Liver (tissue), 9 donors: ENCODE results near the gene SLC38A3. TPM values are rescaled to one million over a fixed set of nuclear protein-coding genes. Genes with fewer than 3 reads are reported as not detected.
A peak's percentile ranks its signal among the peaks of the same experiment; 100 is the strongest.

Experiments
- DNase-seq: peaks from one replicate; pipeline ENCODE4 v3.0.0-alpha.2; 2017; ENCODE audit warnings: low spot score
- H3K27ac ChIP-seq, 2 donors: one replicate each; pipeline ENCODE4 v1.7.0; 2013; ENCODE audit warnings: inconsistent platforms in 2 of 2, low read length in 2 of 2, control low read depth in 1 of 2, low read depth in 1 of 2, mild to moderate bottlenecking in 1 of 2
- H3K27me3 ChIP-seq, 4 donors: one replicate each; pipeline versions ENCODE4 v1.6.1 to v1.7.0; 2013; ENCODE audit warnings: low read length in 3 of 4, inconsistent platforms in 1 of 4, mild to moderate bottlenecking in 1 of 4, moderate library complexity in 1 of 4; ENCODE audit not compliant: control insufficient read depth in 4 of 4, insufficient read depth in 4 of 4
- H3K36me3 ChIP-seq, 4 donors: one replicate each; pipeline versions ENCODE4 v1.6.1 to v1.7.0; 2013; ENCODE audit warnings: low read length in 3 of 4, mild to moderate bottlenecking in 3 of 4, low read depth in 1 of 4, moderate library complexity in 1 of 4; ENCODE audit not compliant: control insufficient read depth in 4 of 4, insufficient read depth in 3 of 4
- H3K4me1 ChIP-seq, 4 donors: one replicate each; pipeline versions ENCODE4 v1.6.1 to v1.7.0; 2013; ENCODE audit warnings: low read length in 3 of 4, mild to moderate bottlenecking in 3 of 4, moderate library complexity in 1 of 4; ENCODE audit not compliant: control insufficient read depth in 4 of 4, insufficient read depth in 4 of 4
- H3K4me3 ChIP-seq, 3 donors: one replicate each; pipeline versions ENCODE4 v1.6.1 to v1.7.0; 2013; ENCODE audit warnings: low read length in 3 of 3, control low read depth in 1 of 3, low read depth in 1 of 3, mild to moderate bottlenecking in 1 of 3
- H3K9ac ChIP-seq, 2 donors: one replicate each; pipeline ENCODE4 v1.7.0; 2013; ENCODE audit warnings: low read length in 2 of 2, mild to moderate bottlenecking in 2 of 2, moderate library complexity in 2 of 2, control low read depth in 1 of 2, low read depth in 1 of 2
- H3K9me3 ChIP-seq, 4 donors: one replicate each; pipeline versions ENCODE4 v1.6.1 to v1.7.0; 2013; ENCODE audit warnings: low read length in 3 of 4; ENCODE audit not compliant: control insufficient read depth in 4 of 4
- ATF3 ChIP-seq: IDR thresholded peaks from 2 replicates; pipeline ENCODE4 v1.6.1; 2016; ENCODE audit warnings: antibody characterized with exemption
- CTCF ChIP-seq: fragments of 150-350 bp; IDR thresholded peaks from 2 replicates; pipeline ENCODE4 v1.5.1; 2017; ENCODE audit warnings: improper control_type of control experiment, low read depth, low read length; ENCODE audit not compliant: missing input control
- EGR1 ChIP-seq, 2 donors: IDR thresholded peaks; 2 replicates each; pipeline ENCODE4 v1.6.1; 2016 to 2018; ENCODE audit warnings: antibody characterized with exemption in 2 of 2, low read depth in 2 of 2
- FOXA1 ChIP-seq: IDR thresholded peaks from 2 replicates; pipeline ENCODE4 v1.6.1; 2016; ENCODE audit warnings: antibody characterized with exemption
- FOXA2 ChIP-seq: IDR thresholded peaks from 2 replicates; pipeline ENCODE4 v1.6.1; 2016; ENCODE audit warnings: antibody characterized with exemption
- GABPA ChIP-seq, 2 donors: IDR thresholded peaks in 1 of 2; conservative IDR thresholded peaks in 1 of 2; 2 replicates each; pipeline ENCODE4 v1.6.1; 2016; ENCODE audit warnings: antibody characterized with exemption in 2 of 2, mild to moderate bottlenecking in 1 of 2, moderate library complexity in 1 of 2
- HNF4A ChIP-seq, 2 donors: conservative IDR thresholded peaks; 2 replicates each; pipeline ENCODE4 v1.6.1; 2016; ENCODE audit warnings: antibody characterized with exemption in 2 of 2, mild to moderate bottlenecking in 2 of 2
- HNF4G ChIP-seq: IDR thresholded peaks from 2 replicates; pipeline ENCODE4 v1.6.1; 2016; ENCODE audit warnings: antibody characterized with exemption
- JUND ChIP-seq, 2 donors: IDR thresholded peaks; 2 replicates each; pipeline ENCODE4 v1.6.1; 2016; ENCODE audit warnings: antibody characterized with exemption in 2 of 2
- MAX ChIP-seq: IDR thresholded peaks from 2 replicates; pipeline ENCODE4 v1.6.1; 2016; ENCODE audit warnings: antibody characterized with exemption
- NR2F2 ChIP-seq: IDR thresholded peaks from 2 replicates; pipeline ENCODE4 v1.6.1; 2016; ENCODE audit warnings: antibody characterized with exemption
- RAD21 ChIP-seq, 2 donors: IDR thresholded peaks; 2 replicates each; pipeline ENCODE4 v1.6.1; 2016; ENCODE audit warnings: antibody characterized with exemption in 2 of 2, mild to moderate bottlenecking in 2 of 2
- REST ChIP-seq: IDR thresholded peaks from 2 replicates; pipeline ENCODE4 v1.6.1; 2016; ENCODE audit warnings: antibody characterized with exemption, mild to moderate bottlenecking
- RXRA ChIP-seq, 2 donors: IDR thresholded peaks; 2 replicates each; pipeline ENCODE4 v1.6.1; 2017 to 2018; ENCODE audit warnings: antibody characterized with exemption in 2 of 2, mild to moderate bottlenecking in 1 of 2
- SP1 ChIP-seq: IDR thresholded peaks from 2 replicates; pipeline ENCODE4 v1.6.1; 2018; ENCODE audit warnings: antibody characterized with exemption, mild to moderate bottlenecking
- TAF1 ChIP-seq: conservative IDR thresholded peaks from 2 replicates; pipeline ENCODE4 v1.6.1; 2016; ENCODE audit warnings: antibody characterized with exemption, mild to moderate bottlenecking
- YY1 ChIP-seq: IDR thresholded peaks from 2 replicates; pipeline ENCODE4 v1.6.1; 2016; ENCODE audit warnings: antibody characterized with exemption, mild to moderate bottlenecking
- ZBTB33 ChIP-seq: IDR thresholded peaks from 2 replicates; pipeline ENCODE4 v1.6.1; 2016; ENCODE audit warnings: antibody characterized with exemption
- WGBS: extraction: QIAGEN DNeasy Blood & Tissue Kit; methylation state at CpG from one replicate; pipeline ENCODE4 v1.1.7; 2013; 5-methylcytosine and 5-hydroxymethylcytosine counted together
- polyA plus RNA-seq, 2 donors: library from polyadenylated mRNA; stranded (reverse) in 1 of 2; unstranded in 1 of 2; fragments of 200-250 nt in 1 of 2; fragments of >200 nt in 1 of 2; fragmentation: Nextera tagmentation in 1 of 2; extraction: Ambion mirVana in 1 of 2; gene quantifications; one replicate each; pipeline versions ENCODE4 v1.2.1 to v1.2.3, GENCODE V29; 2013 to 2015
- total RNA-seq, 2 donors: library from RNA; depleted of rRNA; stranded (reverse); fragments of >200 nt; gene quantifications; one replicate each; pipeline ENCODE4 v1.2.3, GENCODE V29; 2014
- donor health status: healthy.
- donor health status: healthy.
- donor health status: healthy.
- donor health status: healthy.
- donor health status: healthy.

The SLC38A3 gene
- total and polyA plus RNA-seq, 4 donors, result 98.1 to 180 (median 140) TPM

- DNase-seq, result no peak
- no peak for TF ChIP-seq ZBTB33
- TF ChIP-seq FOXA2, result no peak
- peak; percentile 38 for TF ChIP-seq NR2F2
- TF ChIP-seq TAF1, result no peak
- Histone ChIP-seq H3K4me3 (no peak overlapping the region), H3K4me1 (peaks cover 7 to 29% (median 20%) of the 10 kb centered on the region in 4 donors), H3K27me3 (no peaks in the 10 kb centered on the region), H3K36me3 (no peaks in the 10 kb centered on the region), H3K9ac (no peak overlapping the region), H3K27ac (peak overlapping the region; percentile 32 to 37), H3K9me3 (no peaks in the 10 kb centered on the region)
- 80% methylated on average over 10 of the region's 10 CpGs for WGBS
Measured at GRCh38 chr3:50170689-50171088, 34.4 kb upstream of the SLC38A3 start.

GRCh38 chr3:50171540-50172301, 33.4 kb upstream of the SLC38A3 start:
- Histone ChIP-seq H3K27me3 (no peaks in the 10 kb centered on the region), H3K27ac (peak overlapping the region; percentile 22 to 37), H3K4me3 (no peak overlapping the region), H3K9ac (no peak overlapping the region), H3K36me3 (no peaks in the 10 kb centered on the region), H3K4me1 (peaks cover 6 to 20% (median 11%) of the 10 kb centered on the region in 4 donors), H3K9me3 (no peaks in the 10 kb centered on the region)
- TF ChIP-seq JUND (IDR thresholded peaks at IDR 0.05) (no peak), HNF4A (conservative IDR thresholded peaks at IDR 0.05) (peak in 1 of 2 donors; percentile 72), EGR1 (IDR thresholded peaks at IDR 0.05; ENCODE audit: low read depth in 2 of 2) (no peak), RAD21 (IDR thresholded peaks at IDR 0.05) (no peak), GABPA (IDR thresholded peaks at IDR 0.05 in 1 of 2, conservative IDR thresholded peaks at IDR 0.05 in 1 of 2) (no peak), FOXA1 (no peak), HNF4G (no peak), REST (no peak), NR2F2 (no peak), SP1 (peak; percentile 17), CTCF (no peak), YY1 (no peak), MAX (no peak), ATF3 (no peak), TAF1 (no peak), ZBTB33 (no peak), RXRA (IDR thresholded peaks at IDR 0.05) (peak; percentile 69 to 74), FOXA2 (no peak)
- 41% methylated on average over 21 of the region's 21 CpGs for WGBS
- DNase-seq, result no peak
